ENCODE results near the gene AGXT. TPM values are rescaled to one million over a fixed set of nuclear protein-coding genes. Genes with fewer than 3 reads are reported as not detected.

Gene AGXT
- total RNA-seq, 1 experiment from 2014 or later: 0.20 TPM

GRCh38 chr2:240857039-240858008, 11.3 kb upstream of the AGXT start:
- BruUV-seq (replicated peaks): TSS peak; percentile 27
- H3K36me3 Mint-ChIP-seq (ENCODE audit: insufficient read depth, unreplicated experiment): no peaks in the 10 kb centered on the region
- TF ChIP-seq CTCF (IDR thresholded peaks at IDR 0.05; ENCODE audit: insufficient read depth in 1 of 2, low read depth in 1 of 2, low read length in 1 of 2, severe bottlenecking in 1 of 2, unreplicated experiment in 1 of 2): no peak
- H3K4me3 ChIP-seq (ENCODE audit: low read depth, low read length): no peak overlapping the region
- H3K4me1 Mint-ChIP-seq (ENCODE audit: low read depth, unreplicated experiment): peaks cover 13% of the 10 kb centered on the region
- no peaks in the 10 kb centered on the region for H3K9me3 ChIP-seq
- ChIA-PET CTCF (interaction anchor here (0.8 to 1.6 kb wide), 5 partner anchors 17 to 317 kb away, joined by 3 to 9 read pairs (median 3); no protein-coding TSS in a partner anchor), POLR2A (interaction anchor here (0.5 to 1.3 kb wide), 6 partner anchors 17 to 270 kb away, joined by 3 to 8 read pairs (median 3); partner anchors contain the start of gene MAB21L4)
- H3K9me3 Mint-ChIP-seq (ENCODE audit: unreplicated experiment): no peaks in the 10 kb centered on the region
- H3K27me3 ChIP-seq (replicated peaks; ENCODE audit: control insufficient read depth, insufficient read depth, low read length): no peaks in the 10 kb centered on the region
- peak overlapping the region; percentile 89 for H3K27ac Mint-ChIP-seq (ENCODE audit: unreplicated experiment)
- intact Hi-C loops (cut with micrococcal nuclease; ENCODE audit: unreplicated experiment): loop anchor here (1.0 to 2.0 kb wide), 2 partner anchors 36 to 45 kb away; no protein-coding TSS in a partner anchor
- no peaks in the 10 kb centered on the region for H3K36me3 ChIP-seq (ENCODE audit: control insufficient read depth, insufficient read depth, low read length)
- peak; percentile 81 for DNase-seq
- peaks cover 25% of the 10 kb centered on the region for H3K4me1 ChIP-seq
- no peaks in the 10 kb centered on the region for H3K27me3 Mint-ChIP-seq (ENCODE audit: insufficient read depth, unreplicated experiment)
- H3K4me3 Mint-ChIP-seq (ENCODE audit: unreplicated experiment): no peak overlapping the region

- CTCF ChIA-PET: interaction anchor here (1.4 to 1.5 kb wide), 2 partner anchors 40 to 220 kb away, joined by 3 to 9 read pairs; no protein-coding TSS in a partner anchor
- no TSS peak for BruUV-seq (replicated peaks)
- H3K9me3 Mint-ChIP-seq (ENCODE audit: unreplicated experiment): no peaks in the 10 kb centered on the region
- no peak for DNase-seq
- no peak for TF ChIP-seq CTCF (IDR thresholded peaks at IDR 0.05; ENCODE audit: insufficient read depth in 1 of 2, low read depth in 1 of 2, low read length in 1 of 2, severe bottlenecking in 1 of 2, unreplicated experiment in 1 of 2)
- peaks cover 13% of the 10 kb centered on the region for H3K4me1 Mint-ChIP-seq (ENCODE audit: low read depth, unreplicated experiment)
- H3K4me1 ChIP-seq: peaks cover 25% of the 10 kb centered on the region
- intact Hi-C loops (cut with micrococcal nuclease; ENCODE audit: unreplicated experiment): no loop called here
- H3K36me3 ChIP-seq (ENCODE audit: control insufficient read depth, insufficient read depth, low read length): no peaks in the 10 kb centered on the region
- H3K4me3 Mint-ChIP-seq (ENCODE audit: unreplicated experiment): no peak overlapping the region
- no peak overlapping the region for H3K4me3 ChIP-seq (ENCODE audit: low read depth, low read length)
- POLR2A ChIA-PET: interaction anchor here (1.1 kb wide), 1 partner anchor 18 kb away, joined by 3 read pairs; no protein-coding TSS in a partner anchor
- no peaks in the 10 kb centered on the region for H3K27me3 ChIP-seq (replicated peaks; ENCODE audit: control insufficient read depth, insufficient read depth, low read length)
- H3K36me3 Mint-ChIP-seq (ENCODE audit: insufficient read depth, unreplicated experiment): no peaks in the 10 kb centered on the region
- H3K9me3 ChIP-seq: no peaks in the 10 kb centered on the region
- H3K27ac Mint-ChIP-seq (ENCODE audit: unreplicated experiment): peak overlapping the region; percentile 89
- H3K27me3 Mint-ChIP-seq (ENCODE audit: insufficient read depth, unreplicated experiment): no peaks in the 10 kb centered on the region
These were observed 10.3 kb upstream of the AGXT start for GRCh38 chr2:240858321-240858720.

- ChIA-PET CTCF (no interaction called here), POLR2A (no interaction called here)
- H3K27me3 ChIP-seq (replicated peaks; ENCODE audit: control insufficient read depth, insufficient read depth, low read length): no peaks in the 10 kb centered on the region
- H3K27ac Mint-ChIP-seq (ENCODE audit: unreplicated experiment): no peak overlapping the region
- no peaks in the 10 kb centered on the region for H3K9me3 ChIP-seq
- no peak overlapping the region for H3K4me3 Mint-ChIP-seq (ENCODE audit: unreplicated experiment)
- no peak overlapping the region for H3K4me3 ChIP-seq (ENCODE audit: low read depth, low read length)
- H3K4me1 Mint-ChIP-seq (ENCODE audit: low read depth, unreplicated experiment): peaks cover 13% of the 10 kb centered on the region
- DNase-seq: no peak
- intact Hi-C loops (cut with micrococcal nuclease; ENCODE audit: unreplicated experiment): no loop called here
- H3K4me1 ChIP-seq: peaks cover 25% of the 10 kb centered on the region
- BruUV-seq (replicated peaks): no TSS peak
- no peaks in the 10 kb centered on the region for H3K36me3 ChIP-seq (ENCODE audit: control insufficient read depth, insufficient read depth, low read length)
- no peaks in the 10 kb centered on the region for H3K36me3 Mint-ChIP-seq (ENCODE audit: insufficient read depth, unreplicated experiment)
- no peaks in the 10 kb centered on the region for H3K27me3 Mint-ChIP-seq (ENCODE audit: insufficient read depth, unreplicated experiment)
- H3K9me3 Mint-ChIP-seq (ENCODE audit: unreplicated experiment): no peaks in the 10 kb centered on the region
- TF ChIP-seq CTCF (IDR thresholded peaks at IDR 0.05; ENCODE audit: insufficient read depth in 1 of 2, low read depth in 1 of 2, low read length in 1 of 2, severe bottlenecking in 1 of 2, unreplicated experiment in 1 of 2): no peak
These were observed 9.8 kb upstream of the AGXT start for GRCh38 chr2:240858871-240859270.

Data from Caco-2 (cell line).